GM19455 (cell line): ENCODE data around the gene PCDH10.

Experiments used
- ATAC-seq: cut with Tn5 transposase; IDR thresholded peaks from one replicate; pipeline ENCODE4 v1.9.1; 2021; ENCODE audit not compliant: unreplicated experiment

Gene PCDH10

DNA sequence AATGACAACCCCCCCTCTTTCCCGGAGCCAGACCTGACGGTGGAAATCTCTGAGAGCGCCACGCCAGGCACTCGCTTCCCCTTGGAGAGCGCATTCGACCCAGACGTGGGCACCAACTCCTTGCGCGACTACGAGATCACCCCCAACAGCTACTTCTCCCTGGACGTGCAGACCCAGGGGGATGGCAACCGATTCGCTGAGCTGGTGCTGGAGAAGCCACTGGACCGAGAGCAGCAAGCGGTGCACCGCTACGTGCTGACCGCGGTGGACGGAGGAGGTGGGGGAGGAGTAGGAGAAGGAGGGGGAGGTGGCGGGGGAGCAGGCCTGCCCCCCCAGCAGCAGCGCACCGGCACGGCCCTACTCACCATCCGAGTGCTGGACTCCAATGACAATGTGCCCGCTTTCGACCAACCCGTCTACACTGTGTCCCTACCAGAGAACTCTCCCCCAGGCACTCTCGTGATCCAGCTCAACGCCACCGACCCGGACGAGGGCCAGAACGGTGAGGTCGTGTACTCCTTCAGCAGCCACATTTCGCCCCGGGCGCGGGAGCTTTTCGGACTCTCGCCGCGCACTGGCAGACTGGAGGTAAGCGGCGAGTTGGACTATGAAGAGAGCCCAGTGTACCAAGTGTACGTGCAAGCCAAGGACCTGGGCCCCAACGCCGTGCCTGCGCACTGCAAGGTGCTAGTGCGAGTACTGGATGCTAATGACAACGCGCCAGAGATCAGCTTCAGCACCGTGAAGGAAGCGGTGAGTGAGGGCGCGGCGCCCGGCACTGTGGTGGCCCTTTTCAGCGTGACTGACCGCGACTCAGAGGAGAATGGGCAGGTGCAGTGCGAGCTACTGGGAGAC is 1.6 kb downstream of the PCDH10 start:
- no peak for ATAC-seq

DNA sequence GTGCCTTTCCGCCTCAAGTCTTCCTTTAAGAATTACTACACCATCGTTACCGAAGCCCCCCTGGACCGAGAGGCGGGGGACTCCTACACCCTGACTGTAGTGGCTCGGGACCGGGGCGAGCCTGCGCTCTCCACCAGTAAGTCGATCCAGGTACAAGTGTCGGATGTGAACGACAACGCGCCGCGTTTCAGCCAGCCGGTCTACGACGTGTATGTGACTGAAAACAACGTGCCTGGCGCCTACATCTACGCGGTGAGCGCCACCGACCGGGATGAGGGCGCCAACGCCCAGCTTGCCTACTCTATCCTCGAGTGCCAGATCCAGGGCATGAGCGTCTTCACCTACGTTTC is 2.2 kb downstream of the PCDH10 start:
- no peak for ATAC-seq

DNA sequence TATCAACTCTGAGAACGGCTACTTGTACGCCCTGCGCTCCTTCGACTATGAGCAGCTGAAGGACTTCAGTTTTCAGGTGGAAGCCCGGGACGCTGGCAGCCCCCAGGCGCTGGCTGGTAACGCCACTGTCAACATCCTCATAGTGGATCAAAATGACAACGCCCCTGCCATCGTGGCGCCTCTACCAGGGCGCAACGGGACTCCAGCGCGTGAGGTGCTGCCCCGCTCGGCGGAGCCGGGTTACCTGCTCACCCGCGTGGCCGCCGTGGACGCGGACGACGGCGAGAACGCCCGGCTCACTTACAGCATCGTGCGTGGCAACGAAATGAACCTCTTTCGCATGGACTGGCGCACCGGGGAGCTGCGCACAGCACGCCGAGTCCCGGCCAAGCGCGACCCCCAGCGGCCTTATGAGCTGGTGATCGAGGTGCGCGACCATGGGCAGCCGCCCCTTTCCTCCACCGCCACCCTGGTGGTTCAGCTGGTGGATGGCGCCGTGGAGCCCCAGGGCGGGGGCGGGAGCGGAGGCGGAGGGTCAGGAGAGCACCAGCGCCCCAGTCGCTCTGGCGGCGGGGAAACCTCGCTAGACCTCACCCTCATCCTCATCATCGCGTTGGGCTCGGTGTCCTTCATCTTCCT is 2.7 kb downstream of the PCDH10 start:
- no peak for ATAC-seq

DNA sequence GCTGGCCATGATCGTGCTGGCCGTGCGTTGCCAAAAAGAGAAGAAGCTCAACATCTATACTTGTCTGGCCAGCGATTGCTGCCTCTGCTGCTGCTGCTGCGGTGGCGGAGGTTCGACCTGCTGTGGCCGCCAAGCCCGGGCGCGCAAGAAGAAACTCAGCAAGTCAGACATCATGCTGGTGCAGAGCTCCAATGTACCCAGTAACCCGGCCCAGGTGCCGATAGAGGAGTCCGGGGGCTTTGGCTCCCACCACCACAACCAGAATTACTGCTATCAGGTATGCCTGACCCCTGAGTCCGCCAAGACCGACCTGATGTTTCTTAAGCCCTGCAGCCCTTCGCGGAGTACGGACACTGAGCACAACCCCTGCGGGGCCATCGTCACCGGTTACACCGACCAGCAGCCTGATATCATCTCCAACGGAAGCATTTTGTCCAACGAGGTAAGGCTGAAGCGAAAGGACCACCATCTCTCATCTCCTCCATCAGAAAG is 3.3 kb downstream of the PCDH10 start:
- no peak for ATAC-seq

DNA sequence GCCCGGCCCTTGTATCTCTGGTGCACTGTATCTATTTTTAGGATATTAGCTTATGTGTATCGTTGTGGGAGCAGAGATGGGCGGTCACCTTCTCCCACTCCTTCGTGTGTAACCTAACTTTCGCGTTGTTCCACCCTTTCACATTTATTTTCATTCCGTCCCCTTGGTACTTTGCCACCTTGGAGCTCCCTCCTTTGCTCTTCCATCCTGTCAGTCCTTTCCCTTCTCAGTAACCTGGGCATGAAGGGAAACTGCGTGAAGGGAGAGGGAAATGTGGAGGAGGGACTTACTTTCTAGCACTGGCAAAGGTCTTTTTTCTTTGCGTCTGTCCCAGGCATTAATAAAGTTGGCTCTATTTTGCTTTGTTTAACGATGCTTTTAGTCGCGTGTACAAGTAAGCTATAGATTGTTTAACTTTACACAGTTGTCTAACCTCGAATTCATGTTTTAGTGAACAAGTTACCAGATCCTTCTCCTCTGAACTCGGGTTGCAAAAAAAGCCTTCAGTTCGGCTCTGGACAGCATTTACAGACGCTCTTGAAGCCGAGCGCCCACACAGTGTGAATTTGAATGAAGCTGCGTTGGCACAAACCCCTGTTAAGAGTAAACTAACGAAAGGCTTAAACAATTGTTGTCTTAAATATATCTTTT is 3.9 kb downstream of the PCDH10 start:
- ATAC-seq: no peak

DNA sequence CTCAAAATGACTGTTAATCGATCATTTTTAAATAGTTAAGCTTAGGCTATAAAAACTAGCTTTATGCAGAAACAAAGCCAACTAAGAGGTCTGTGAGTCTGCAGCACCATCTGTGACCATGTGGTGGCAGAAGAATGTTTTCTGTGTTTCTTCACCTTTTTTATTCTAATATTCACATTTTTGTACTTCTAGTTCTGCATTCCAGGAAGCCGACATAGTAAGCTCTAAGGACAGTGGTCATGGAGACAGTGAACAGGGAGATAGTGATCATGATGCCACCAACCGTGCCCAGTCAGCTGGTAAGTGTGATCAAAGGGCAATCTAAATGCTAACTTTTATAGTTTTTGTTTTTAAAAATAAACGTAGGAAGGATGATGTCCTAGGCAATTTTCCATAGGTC is 5.6 kb downstream of the PCDH10 start:
- ATAC-seq: no peak

DNA sequence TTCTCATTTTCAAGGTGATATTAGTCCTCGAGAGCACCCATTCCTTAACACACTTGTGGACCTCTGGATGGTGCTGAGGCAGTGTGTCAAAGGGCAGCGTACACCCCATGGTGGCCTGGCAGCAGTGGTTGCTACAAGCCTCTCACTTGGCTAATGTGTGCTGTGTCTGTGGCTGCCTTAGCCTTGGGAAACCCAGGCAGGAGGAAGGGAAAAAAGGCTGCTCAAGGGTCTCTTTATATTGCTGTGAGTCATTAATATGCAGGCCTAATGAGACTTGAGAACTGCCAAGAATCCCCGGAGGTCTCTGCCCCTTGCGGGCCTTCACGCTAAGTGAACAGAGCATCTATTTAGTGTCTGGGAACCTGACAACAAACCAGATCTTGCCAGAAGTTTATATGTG is 7.0 kb downstream of the PCDH10 start:
- ATAC-seq: no peak

DNA sequence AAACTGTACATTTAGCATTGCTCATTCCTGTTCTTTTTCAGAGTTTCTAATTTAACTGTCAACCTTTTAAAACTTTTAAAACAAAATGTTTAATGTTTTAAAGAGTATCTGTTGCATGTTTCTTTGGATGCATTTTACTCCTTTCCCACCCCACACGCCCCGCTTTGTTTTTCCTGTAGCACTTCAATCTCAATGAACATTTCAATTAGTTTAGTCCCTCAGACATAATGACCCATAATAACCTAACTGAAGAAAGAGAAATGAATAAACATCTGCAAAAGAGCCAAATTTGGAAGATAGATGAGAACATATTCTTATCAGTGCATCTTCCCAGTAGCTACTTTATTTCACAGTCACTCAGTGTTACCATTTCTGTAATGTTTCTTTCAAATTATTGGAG is 7.5 kb downstream of the PCDH10 start:
- ATAC-seq: no peak

DNA sequence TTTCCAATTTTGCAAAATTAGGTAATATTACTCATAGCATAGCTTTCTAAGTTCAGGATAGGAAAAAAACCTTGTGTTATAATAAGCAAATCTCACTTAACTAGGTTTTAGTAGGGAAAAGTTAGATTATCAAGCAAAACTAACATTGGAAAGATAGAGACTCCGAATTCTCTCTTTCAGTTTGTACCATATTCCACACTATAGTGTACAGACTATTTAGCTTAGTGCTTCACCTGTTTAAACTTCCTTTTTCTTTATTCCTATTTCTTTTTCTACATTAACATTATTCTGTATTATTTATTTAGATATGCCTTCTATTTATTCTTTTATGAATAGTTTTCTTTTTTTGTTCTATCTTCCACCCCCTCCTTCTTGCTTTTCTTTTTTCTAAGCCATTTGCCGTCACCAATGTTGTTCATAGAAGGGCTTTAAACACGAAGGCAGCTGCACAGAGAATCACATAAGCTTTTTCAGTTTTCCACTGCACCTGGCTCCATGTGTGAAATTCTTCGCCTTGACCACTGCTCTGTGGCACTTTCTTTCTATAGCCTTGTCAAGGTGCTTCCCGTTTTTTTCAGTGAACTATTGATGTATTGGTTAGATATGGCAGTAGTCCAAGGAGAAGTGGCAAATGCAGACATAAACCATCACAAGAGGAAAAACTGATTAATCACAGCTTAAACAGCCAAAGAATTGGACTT is 8.5 kb downstream of the PCDH10 start:
- no peak for ATAC-seq

DNA sequence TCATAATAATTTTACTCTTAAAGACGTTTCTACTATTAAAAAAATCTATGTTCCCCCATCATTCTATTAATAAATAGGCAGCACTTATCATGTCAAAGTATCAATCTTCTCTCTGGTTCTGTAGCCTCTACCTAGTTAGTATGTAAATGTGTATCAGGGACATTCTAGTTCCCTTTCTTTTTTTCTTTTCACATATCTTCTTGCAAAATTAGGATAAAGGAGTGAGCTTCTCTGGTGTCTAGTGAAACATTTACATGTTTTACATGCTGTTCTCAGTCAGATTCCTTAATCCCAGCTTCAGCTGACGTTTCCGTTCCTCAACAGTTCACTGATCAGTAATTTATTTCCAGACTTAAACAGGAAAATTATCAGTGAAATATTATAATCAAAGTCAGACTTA is 11.8 kb downstream of the PCDH10 start:
- ATAC-seq: no peak

DNA sequence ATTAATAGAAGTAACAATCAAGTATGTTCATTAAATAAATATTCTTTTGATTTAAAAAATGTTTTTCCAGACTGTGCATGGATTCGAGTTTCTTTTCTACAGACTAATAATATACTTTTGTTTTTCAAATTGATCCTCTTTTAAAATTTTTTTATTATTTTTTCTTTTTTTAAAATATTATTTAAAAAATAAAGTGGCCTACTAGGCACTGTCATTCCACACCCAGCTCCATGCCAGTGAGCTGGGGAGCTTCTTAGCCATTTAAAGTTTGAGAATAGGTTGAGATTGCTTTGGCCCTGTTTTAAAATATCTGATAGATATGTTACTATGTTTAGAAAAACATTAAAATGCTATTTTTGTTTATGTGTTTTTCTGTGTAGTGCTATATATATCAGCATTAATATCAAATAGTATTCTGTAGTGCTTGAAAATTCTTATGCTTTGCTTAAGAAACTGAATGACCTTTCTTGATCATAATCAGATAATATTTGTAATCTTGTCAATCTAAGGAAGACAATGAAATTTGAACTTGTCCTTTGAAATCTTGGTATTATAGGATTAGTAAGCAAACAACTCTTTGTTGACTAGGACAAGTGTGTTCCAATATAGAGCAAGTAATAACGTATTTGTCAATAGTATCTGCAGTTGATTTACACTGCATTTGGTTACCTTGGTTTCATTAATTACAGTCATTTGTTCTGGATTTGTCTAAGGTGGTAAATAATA is 12.6 kb downstream of the PCDH10 start:
- no peak for ATAC-seq

DNA sequence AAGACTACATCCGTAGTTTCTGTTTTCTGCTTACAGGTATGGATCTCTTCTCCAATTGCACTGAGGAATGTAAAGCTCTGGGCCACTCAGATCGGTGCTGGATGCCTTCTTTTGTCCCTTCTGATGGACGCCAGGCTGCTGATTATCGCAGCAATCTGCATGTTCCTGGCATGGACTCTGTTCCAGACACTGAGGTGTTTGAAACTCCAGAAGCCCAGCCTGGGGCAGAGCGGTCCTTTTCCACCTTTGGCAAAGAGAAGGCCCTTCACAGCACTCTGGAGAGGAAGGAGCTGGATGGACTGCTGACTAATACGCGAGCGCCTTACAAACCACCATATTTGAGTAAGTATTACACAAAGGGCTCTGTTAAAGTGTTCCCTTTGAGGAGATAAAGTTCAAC is 13.8 kb downstream of the PCDH10 start:
- ATAC-seq: no peak

DNA sequence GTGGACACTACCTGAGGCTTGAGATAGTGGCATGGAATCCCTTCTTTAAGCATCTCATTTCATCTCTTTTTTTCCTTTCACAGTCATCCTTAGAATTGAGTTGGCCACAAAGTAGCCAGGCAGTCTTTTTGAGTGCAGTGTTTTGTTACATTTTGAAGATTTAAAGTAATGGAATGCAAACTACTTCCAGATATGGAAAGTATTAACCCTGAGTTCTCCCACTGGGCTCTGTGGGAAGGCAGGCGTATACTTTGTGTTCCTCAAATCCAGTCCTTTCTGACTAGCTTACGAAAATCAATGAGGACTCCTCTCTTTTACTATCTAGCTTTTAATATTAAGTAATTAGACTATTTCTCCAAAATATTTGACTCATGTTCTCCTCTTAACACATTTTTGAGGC is 29.9 kb downstream of the PCDH10 start:
- ATAC-seq: no peak

DNA sequence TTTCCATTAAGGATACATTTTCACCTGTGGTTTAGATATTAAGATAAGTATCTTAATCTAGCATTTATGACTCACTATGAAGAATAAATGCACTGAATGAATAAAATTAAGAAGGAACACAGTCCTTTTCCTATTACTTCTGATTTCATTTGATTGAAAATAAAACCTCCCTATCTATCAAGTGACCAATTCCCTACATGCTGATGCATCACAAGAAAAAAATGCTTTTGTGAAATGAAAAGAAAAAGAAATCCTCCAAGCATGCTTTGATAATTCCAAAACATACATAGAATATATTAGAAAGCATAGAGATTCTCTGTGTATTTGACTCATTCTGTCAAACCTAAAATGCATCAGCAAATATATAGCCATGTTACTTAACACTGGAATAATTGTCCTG is 37.1 kb downstream of the PCDH10 start:
- no peak for ATAC-seq

DNA sequence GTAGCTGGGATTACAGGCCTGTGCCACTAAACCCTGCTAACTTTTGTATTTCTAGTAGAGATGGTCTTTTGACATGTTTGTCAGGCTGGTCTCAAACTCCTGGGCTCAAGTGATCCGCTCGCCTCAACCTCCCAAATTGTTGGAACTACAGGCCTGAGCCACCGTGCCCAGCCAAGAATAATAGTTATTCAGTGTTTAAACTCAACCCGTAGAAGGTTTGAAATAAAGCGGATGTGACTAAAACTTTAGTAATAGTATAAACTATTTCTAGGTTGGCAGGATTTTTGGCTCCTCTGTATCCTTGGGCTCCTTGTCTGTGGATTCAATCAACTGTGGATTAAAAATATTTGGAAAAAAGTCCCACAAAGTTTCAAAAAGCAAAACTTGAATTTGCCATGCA is 37.8 kb downstream of the PCDH10 start:
- ATAC-seq: no peak

DNA sequence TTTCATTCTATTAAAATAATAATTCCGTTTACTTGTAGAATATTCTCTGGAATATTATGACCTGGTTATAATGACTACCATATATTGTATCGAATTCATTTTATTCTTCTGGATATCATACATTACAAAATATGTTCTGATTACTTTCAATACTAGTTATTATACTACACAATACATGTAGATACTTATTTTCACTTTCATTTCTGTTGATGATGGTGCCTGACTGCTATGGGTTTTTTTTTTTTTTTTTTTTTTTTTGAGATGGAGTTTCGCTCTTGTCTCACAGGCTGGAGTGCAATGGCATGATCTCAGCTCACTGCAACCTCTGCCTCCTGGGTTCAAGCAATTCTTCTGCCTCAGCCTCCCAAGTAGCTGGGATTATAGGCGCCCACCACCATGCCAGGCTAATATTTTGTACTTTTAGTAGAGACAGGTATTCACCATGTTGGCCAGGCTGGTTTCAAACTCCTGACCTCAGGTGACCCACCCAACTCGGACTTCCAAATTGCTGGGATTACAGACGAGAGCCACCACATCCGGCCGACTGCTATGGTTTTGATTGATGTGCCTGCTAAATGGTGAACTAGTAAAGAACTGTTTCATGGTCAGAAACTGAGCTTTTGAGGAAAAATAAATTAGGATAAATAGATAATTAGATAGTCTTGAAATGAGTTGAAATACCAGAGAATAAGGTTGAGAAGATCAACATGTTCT is 39.5 kb downstream of the PCDH10 start:
- ATAC-seq: no peak

DNA sequence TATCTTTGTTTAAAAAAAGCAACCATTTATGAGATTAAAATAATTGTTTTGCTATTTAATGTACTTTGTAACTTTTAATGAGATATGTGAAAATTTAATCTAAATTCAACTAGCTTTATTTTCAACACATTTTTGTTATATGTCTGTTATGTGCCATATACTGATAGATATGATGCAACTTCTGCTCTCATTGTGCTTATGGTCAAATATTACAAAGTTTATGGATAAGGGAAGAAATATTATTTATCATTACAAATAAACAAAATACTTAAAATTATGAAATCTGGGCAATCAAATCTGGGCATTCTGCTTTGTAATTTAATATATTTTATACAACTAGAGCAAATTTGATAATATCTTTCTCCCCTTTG is 40.0 kb downstream of the PCDH10 start:
- no peak for ATAC-seq

DNA sequence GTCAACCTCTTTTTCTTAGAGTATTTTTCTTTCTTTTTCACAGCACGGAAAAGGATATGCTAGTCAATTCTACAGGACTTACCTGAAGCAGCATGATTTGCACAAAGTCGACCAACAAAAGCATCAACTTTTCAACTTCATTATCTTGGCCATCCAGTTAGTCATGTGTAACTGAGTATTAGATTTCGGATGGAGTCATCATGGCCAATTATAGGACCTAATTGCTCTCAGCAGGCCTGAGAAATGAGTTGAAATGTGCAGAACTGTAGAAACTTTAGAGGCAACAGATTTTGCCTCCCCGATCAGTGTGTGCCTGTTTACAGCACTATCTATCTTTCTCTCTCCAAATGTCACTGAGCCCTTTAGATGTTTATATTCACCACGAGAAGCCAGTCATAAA is 41.0 kb downstream of the PCDH10 start:
- no peak for ATAC-seq

DNA sequence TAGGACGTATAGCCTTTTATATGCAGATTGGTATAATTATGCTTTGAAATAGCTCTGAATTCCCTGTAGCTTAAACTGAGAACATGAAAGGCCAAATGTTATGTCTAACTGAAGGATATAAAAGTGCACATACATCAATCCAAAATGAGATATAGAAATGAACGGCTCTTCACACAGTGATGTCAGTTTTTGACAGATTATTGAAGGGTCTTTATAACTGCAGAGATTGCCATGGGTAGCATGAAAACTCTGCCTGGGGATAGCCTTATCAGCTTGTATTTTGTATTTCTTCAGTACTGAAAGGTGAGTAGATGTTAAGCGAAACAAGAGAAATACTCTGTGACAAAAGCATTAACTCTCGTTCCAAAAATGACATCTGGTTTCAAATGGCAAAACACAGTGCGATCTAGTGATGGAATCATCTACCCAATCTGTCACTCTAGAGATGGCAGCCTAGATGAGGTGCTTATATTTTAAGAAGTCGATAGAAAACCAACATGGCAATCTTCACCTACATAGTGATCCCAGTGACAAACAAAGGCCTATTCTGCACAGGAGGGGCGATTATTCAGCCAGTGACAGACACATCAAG is 59.7 kb downstream of the PCDH10 start:
- ATAC-seq: no peak

DNA sequence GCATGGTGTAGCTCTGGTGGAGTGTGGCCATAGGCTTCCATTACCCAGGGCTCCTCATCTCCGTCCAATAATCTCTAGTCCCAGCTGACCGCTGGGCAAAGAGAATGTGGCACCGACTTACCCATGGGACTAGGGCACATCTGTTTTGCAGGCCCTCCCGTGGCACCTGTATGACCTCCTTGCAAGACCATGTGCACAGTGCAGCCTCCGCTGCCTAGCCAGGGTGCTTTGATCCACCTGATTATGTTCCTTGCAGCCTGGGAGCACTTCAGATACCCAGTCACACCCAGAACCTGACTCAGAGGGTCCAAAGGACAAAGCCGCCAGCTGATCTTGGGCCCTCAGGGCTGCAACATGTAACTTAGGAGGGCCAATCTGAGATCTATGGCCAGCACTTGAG is 84.8 kb downstream of the PCDH10 start:
- no peak for ATAC-seq
